Loucy (cell line): ENCODE measurements around the gene AMELX.

Source experiments
- CTCF ChIP-seq: fragments of 200-600 bp; sonication (generic); conservative IDR thresholded peaks from 2 replicates; pipeline ENCODE4 v1.5.1; 2014; ENCODE audit warnings: mild to moderate bottlenecking, antibody characterized with exemption, low read length
- EZH2phosphoT487 ChIP-seq: fragments of 200-600 bp; IDR thresholded peaks from 2 replicates; pipeline ENCODE4 v1.6.1; 2018; ENCODE audit warnings: antibody characterized with exemption, mild to moderate bottlenecking, moderate library complexity, borderline replicate concordance

GRCh38 chrX:11337292-11338009 lies 44.2 kb downstream of the AMELX start:
- no peak for TF ChIP-seq EZH2phosphoT487
- TF ChIP-seq CTCF: no peak
